Activated CD8-positive, alpha-beta T cell treated with anti-CD3 and anti-CD28 coated beads, Interleukin-2, amount 10 ng/mL, durations not matched to agents 7 days and 5 days (primary cell): ENCODE data around the gene NBPF20. TPM values are rescaled to one million over a fixed set of nuclear protein-coding genes. Genes with fewer than 3 reads are reported as not detected.
"Not testable (repeated sequence)": the region's sequence is repeated elsewhere in the genome, so short reads cannot be mapped to it uniquely, and the experiment has no call there.

Source experiments
- ATAC-seq: fragments of 150-1000 bp; cut with Tn5 transposase; one replicate; pipeline ENCODE4 v1.10.0; 2021; ENCODE audit warnings: moderate library complexity
- CTCF ChIA-PET: fragments of 350-600 bp; sonication (Branson Sonifier 250); formaldehyde crosslinking; loops from one replicate; lab custom pipeline; 2021; ENCODE audit warnings: antibody characterized with exemption; lab: Charles Lee
- POLR2A ChIA-PET: fragments of 350-600 bp; sonication (Branson Sonifier 250); formaldehyde crosslinking; loops from one replicate; lab custom pipeline; 2021; ENCODE audit warnings: antibody characterized with exemption; lab: Charles Lee
- DNase-seq: peaks from one replicate; pipeline ENCODE4 v3.0.0-alpha.2; 2020
- H3K27ac Mint-ChIP-seq: one replicate; pipeline ENCODE4 v1.8.0; 2021; ENCODE audit warnings: mild to moderate bottlenecking, mixed read lengths
- H3K27me3 Mint-ChIP-seq: one replicate; pipeline ENCODE4 v1.8.0; 2021; ENCODE audit warnings: low read depth, mixed read lengths
- H3K36me3 Mint-ChIP-seq: one replicate; pipeline ENCODE4 v1.8.0; 2021; ENCODE audit warnings: low read depth, mixed read lengths
- H3K4me1 Mint-ChIP-seq: one replicate; pipeline ENCODE4 v1.8.0; 2021; ENCODE audit warnings: low read depth, mixed read lengths
- H3K4me3 Mint-ChIP-seq: one replicate; pipeline ENCODE4 v1.8.0; 2021; ENCODE audit warnings: mild to moderate bottlenecking, mixed read lengths
- H3K9me3 Mint-ChIP-seq: one replicate; pipeline ENCODE4 v1.8.0; 2022; ENCODE audit warnings: mixed read lengths; ENCODE audit not compliant: insufficient read depth
- total RNA-seq, 2 experiments: library from RNA; stranded (reverse); gene quantifications; one replicate each; pipeline ENCODE4 v1.2.3, GENCODE V29; 2021

NBPF20 gene
- total RNA-seq, 2 experiments from 2014 or later, result 0.08 to 0.18 TPM

DNA sequence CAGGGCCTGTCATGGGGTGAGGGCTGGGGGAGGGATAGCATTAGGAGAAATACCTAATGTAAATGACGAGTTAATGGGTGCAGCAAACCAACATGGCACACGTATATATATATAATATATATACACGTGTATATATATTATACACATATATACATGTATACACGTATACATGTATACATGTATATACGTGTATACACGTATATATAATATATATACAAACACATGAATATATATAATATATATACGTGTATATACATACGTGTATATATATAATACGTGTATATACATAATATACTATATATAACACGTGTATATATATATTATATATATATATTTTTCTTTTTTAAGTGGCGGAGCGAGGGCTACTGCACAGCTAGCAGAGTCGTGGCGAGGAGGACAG lies 18.1 kb downstream of the NBPF20 start:
- POLR2A ChIA-PET, H3K9me3 Mint-ChIP-seq, H3K36me3 Mint-ChIP-seq: not testable (repeated sequence)

DNA sequence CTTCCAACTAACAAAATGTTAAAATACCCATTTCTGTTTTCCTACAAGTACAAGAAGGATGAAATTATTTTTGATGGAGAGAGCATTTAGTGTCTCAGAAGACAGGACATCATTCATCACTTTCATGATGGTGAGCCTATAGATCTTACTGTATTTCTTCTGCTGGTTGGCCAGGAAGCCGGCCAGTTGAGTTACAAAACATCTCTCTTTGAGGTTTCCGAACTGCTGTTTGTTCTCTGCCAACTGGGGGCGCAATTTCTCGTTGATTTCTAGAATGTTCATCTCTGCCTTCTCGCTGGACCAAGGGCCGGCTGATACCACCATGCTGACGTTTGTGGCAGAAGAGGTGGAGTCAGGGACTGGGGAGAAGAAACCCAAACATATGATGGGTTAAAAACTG lies 20.5 kb downstream of the NBPF20 start:
- H3K27me3 Mint-ChIP-seq, H3K4me1 Mint-ChIP-seq, ATAC-seq, H3K9me3 Mint-ChIP-seq, H3K4me3 Mint-ChIP-seq, CTCF ChIA-PET, H3K36me3 Mint-ChIP-seq, DNase-seq, H3K27ac Mint-ChIP-seq, POLR2A ChIA-PET: not testable (repeated sequence)

More for the DNA sequence above, 18.1 kb downstream of the NBPF20 start:
- H3K27me3 Mint-ChIP-seq, CTCF ChIA-PET, H3K4me3 Mint-ChIP-seq, DNase-seq, H3K27ac Mint-ChIP-seq, ATAC-seq, H3K4me1 Mint-ChIP-seq: not testable (repeated sequence)

DNA sequence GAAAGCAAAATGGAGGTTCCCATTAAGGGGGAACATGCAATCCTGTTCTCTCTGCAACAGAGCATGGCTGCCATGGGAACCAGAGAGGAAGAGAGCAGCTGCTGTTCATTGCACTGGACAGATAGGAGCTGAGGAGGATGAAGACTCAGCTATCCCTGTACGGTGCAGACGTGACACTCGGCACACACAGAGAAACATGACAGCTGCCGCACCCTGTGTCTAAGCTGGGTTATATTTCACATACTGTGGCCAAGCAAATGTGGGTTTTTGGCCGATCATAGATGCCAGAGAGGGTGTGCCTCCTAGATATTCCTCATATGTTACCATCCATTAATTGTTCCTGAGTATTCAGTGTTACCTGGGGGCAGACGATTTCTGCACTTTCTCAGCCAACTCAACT lies 24.7 kb downstream of the NBPF20 start:
- H3K9me3 Mint-ChIP-seq, H3K4me1 Mint-ChIP-seq, H3K27me3 Mint-ChIP-seq, H3K27ac Mint-ChIP-seq, H3K36me3 Mint-ChIP-seq, ATAC-seq, H3K4me3 Mint-ChIP-seq, CTCF ChIA-PET, POLR2A ChIA-PET, DNase-seq: not testable (repeated sequence)

Other genes with a start within 250 kb of the NBPF20 start
- not detected for gene PPIAL4D, start 183.4 kb downstream of the NBPF20 start, total RNA-seq
- gene GPR89A, start 182.4 kb upstream of the NBPF20 start, total RNA-seq, result 10 to 100 TPM; 32.6 to 36.7 TPM